OCI-LY7 (cell line): ENCODE measurements around the gene MALRD1.

ENCODE experiments used
- CTCF ChIP-seq: fragments of 200-600 bp; sonication (generic); conservative IDR thresholded peaks from 2 replicates; pipeline ENCODE4 v1.5.1; 2014; ENCODE audit warnings: mild to moderate bottlenecking, antibody characterized with exemption, low read length, moderate library complexity, mixed read lengths
- EZH2phosphoT487 ChIP-seq: fragments of 200-600 bp; sonication (generic); IDR thresholded peaks from 2 replicates; pipeline ENCODE4 v1.6.1; 2018; ENCODE audit warnings: low read depth, borderline replicate concordance, mild to moderate bottlenecking, mixed run types, antibody characterized with exemption, low read length, moderate library complexity, mixed read lengths

DNA sequence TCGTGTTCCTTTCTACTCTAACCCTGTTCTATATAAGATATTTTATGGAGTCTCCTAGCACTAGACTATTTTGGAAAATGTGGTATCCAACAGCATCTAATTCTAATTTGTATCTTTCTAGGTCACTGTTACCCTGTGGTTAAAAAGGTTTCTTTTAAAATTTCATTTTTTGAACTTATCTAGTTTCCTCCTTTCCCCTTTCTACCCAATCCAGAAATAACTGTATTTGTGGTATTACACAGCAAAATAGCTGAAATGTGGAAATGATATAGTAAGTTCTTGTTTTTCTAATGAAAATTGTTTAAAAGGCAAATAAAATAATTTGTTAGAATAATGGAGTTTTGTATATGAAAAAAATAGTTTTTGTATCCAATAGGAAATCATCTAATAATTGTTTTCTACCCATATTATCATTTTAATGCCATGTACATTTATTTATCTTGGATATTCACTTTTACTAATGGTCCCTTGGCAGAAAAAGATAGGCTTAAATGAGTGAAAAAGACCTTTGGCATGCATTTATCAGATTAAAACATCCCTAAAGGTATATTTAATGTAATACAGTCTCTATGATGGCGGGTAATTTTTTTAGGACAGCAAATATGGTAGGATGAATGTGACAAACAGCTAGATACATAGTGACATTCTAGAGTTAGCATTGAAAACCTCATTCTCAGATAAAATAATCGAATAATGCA is 592.1 kb downstream of the MALRD1 start:
- TF ChIP-seq CTCF (no peak), EZH2phosphoT487 (no peak)
